HepG2 (cell line): ENCODE data around the gene HSD3B7. TPM values are rescaled to one million over a fixed set of nuclear protein-coding genes. Genes with fewer than 3 reads are reported as not detected.

Source experiments
- AHDC1 ChIP-seq: sonication (generic); formaldehyde crosslinking; IDR thresholded peaks from 2 replicates; pipeline ENCODE4 v1.5.1; 2020; ENCODE audit warnings: mild to moderate bottlenecking, missing genetic modification reagents, borderline replicate concordance
- CCDC6 ChIP-seq: sonication (generic); formaldehyde crosslinking; IDR thresholded peaks from 2 replicates; pipeline ENCODE4 v1.8.1; 2022; ENCODE audit warnings: mild to moderate bottlenecking, missing genetic modification reagents, moderate library complexity
- HMG20B ChIP-seq: conservative IDR thresholded peaks from 2 replicates; pipeline ENCODE4 v1.6.1; 2016; ENCODE audit warnings: missing genetic modification reagents, missing compliant biosample characterization
- HOXD1 ChIP-seq: sonication (generic); formaldehyde crosslinking; IDR thresholded peaks from 2 replicates; pipeline ENCODE4 v1.5.0; 2020; ENCODE audit warnings: missing genetic modification reagents
- KDM3A ChIP-seq: IDR thresholded peaks from 2 replicates; pipeline ENCODE4 v1.6.1; 2018; ENCODE audit warnings: low read depth, missing compliant biosample characterization
- NR3C1 ChIP-seq: sonication (generic); formaldehyde crosslinking; IDR thresholded peaks from 2 replicates; pipeline ENCODE4 v1.4.0; 2020; ENCODE audit warnings: missing genetic modification reagents
- SKI ChIP-seq: fragments of 450-650 bp; IDR thresholded peaks from one replicate; pipeline ENCODE4 v1.6.1; 2018; ENCODE audit warnings: mild to moderate bottlenecking; ENCODE audit not compliant: partially characterized antibody
- SMARCE1 ChIP-seq: fragments of 450-650 bp; IDR thresholded peaks from 2 replicates; pipeline ENCODE4 v1.6.1; 2017; ENCODE audit warnings: borderline replicate concordance
- SRSF4 ChIP-seq: fragments of 200-400 bp; formaldehyde crosslinking; IDR thresholded peaks from one replicate; pipeline ENCODE4 v1.6.1; 2018; ENCODE audit warnings: mild to moderate bottlenecking, low read depth, low read length, moderate library complexity; ENCODE audit not compliant: poor library complexity, severe bottlenecking
- TCF7 ChIP-seq: sonication (generic); IDR thresholded peaks from 2 replicates; pipeline ENCODE4 v1.6.1; 2016; ENCODE audit warnings: antibody characterized with exemption, low read depth
- ZBTB8A ChIP-seq: sonication (generic); formaldehyde crosslinking; IDR thresholded peaks from 2 replicates; pipeline ENCODE4 v1.4.0; 2020; ENCODE audit warnings: mild to moderate bottlenecking, low read depth, missing genetic modification reagents, borderline replicate concordance
- ZFAT ChIP-seq: sonication (generic); formaldehyde crosslinking; conservative IDR thresholded peaks from 2 replicates; pipeline ENCODE4 v1.8.1; 2023; ENCODE audit warnings: missing genetic modification reagents, inconsistent platforms
- ZNF160 ChIP-seq: sonication (generic); formaldehyde crosslinking; IDR thresholded peaks from 2 replicates; pipeline ENCODE4 v1.8.0; 2022; ENCODE audit warnings: mild to moderate bottlenecking, inconsistent platforms, missing genetic modification reagents
- ZNF276 ChIP-seq: sonication (generic); formaldehyde crosslinking; IDR thresholded peaks from 2 replicates; pipeline ENCODE4 v1.4.0; 2020; ENCODE audit warnings: mild to moderate bottlenecking, low read depth, missing genetic modification reagents
- ZNF557 ChIP-seq: sonication (generic); formaldehyde crosslinking; IDR thresholded peaks from 2 replicates; pipeline ENCODE4 v1.4.0; 2020; ENCODE audit warnings: missing genetic modification reagents
- ZNF563 ChIP-seq: sonication (generic); formaldehyde crosslinking; IDR thresholded peaks from 2 replicates; pipeline ENCODE4 v1.8.0; 2022; ENCODE audit warnings: mild to moderate bottlenecking, moderate library complexity, missing genetic modification reagents
- ZNF761 ChIP-seq: sonication (generic); formaldehyde crosslinking; conservative IDR thresholded peaks from 2 replicates; pipeline ENCODE4 v1.4.0; 2020; ENCODE audit warnings: mild to moderate bottlenecking, missing genetic modification reagents
- polyA plus RNA-seq, 8 experiments: library from polyadenylated mRNA; depleted of rRNA in 3 of 8; stranded (reverse) in 7 of 8; unstranded in 1 of 8; fragments of >200 nt; fragmentation: Illumina TruSeq in 4 of 8; extraction: Trizol in 4 of 8; gene quantifications; 2 replicates each; pipeline versions ENCODE4 v1.2.1 to v1.2.3, GENCODE V29; 2011 to 2016; ENCODE audit warnings: low read depth in 4 of 8, missing spikeins in 1 of 8, mixed read lengths in 1 of 8; ENCODE audit not compliant: insufficient read depth in 1 of 8
- total RNA-seq, 5 experiments: library from RNA; depleted of rRNA; stranded (reverse); fragments of >200 nt; fragmentation: Illumina TruSeq; extraction: Trizol; gene quantifications; 2 replicates each; pipeline ENCODE4 v1.2.3, GENCODE V29; 2016; ENCODE audit warnings: low read depth in 1 of 5
- TF ChIP-seq, protein P1 (sequence below): sonication (generic); formaldehyde crosslinking; IDR thresholded peaks from 2 replicates; pipeline ENCODE4 v1.5.0; 2020; ENCODE audit warnings: missing genetic modification reagents
- TF ChIP-seq, protein P2 (sequence below): sonication (generic); formaldehyde crosslinking; IDR thresholded peaks from 2 replicates; pipeline ENCODE4 v1.4.0; 2020; ENCODE audit warnings: mild to moderate bottlenecking, missing genetic modification reagents

The HSD3B7 gene
- total and polyA plus RNA-seq, 2 of the 13 experiments (the other 11 are each of a cell fraction or from before 2014, with no cell fraction given), result 32.9 to 69.7 TPM

GRCh38 chr16:31033709-31034492 is 48.9 kb downstream of the HSD3B7 start (continued):
- TF ChIP-seq AHDC1 (no peak), ZNF160 (CRISPR knock-in tag) (peak; percentile 39; the same call in 1 of the 2 replicates), ZFAT (CRISPR knock-in tag) (no peak), HOXD1 (0 out of 2 replicates have a peak, but pooled peaks have one; percentile 39), SRSF4 (no peak), ZNF276 (CRISPR knock-in tag) (no peak), HMG20B (CRISPR knock-in tag) (no peak), ZNF761 (no peak), SMARCE1 (no peak), NR3C1 (CRISPR knock-in tag) (no peak), ZNF563 (CRISPR knock-in tag) (peak; percentile 78), SKI (no peak), CCDC6 (CRISPR knock-in tag) (peak; percentile 50; the same call in 1 of the 2 replicates), ZBTB8A (CRISPR knock-in tag) (no peak), KDM3A (CRISPR knock-in tag) (peak; percentile 51; the same call in 1 of the 2 replicates), TCF7 (no peak), ZNF557 (0 out of 2 replicates have a peak, but pooled peaks have one; percentile 75)
- TF ChIP-seq, protein P1, sequence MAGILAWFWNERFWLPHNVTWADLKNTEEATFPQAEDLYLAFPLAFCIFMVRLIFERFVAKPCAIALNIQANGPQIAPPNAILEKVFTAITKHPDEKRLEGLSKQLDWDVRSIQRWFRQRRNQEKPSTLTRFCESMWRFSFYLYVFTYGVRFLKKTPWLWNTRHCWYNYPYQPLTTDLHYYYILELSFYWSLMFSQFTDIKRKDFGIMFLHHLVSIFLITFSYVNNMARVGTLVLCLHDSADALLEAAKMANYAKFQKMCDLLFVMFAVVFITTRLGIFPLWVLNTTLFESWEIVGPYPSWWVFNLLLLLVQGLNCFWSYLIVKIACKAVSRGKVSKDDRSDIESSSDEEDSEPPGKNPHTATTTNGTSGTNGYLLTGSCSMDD (CRISPR knock-in tag), result no peak
- TF ChIP-seq, protein P2, sequence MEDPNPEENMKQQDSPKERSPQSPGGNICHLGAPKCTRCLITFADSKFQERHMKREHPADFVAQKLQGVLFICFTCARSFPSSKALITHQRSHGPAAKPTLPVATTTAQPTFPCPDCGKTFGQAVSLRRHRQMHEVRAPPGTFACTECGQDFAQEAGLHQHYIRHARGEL, result peak; percentile 25; the same call in 1 of the 2 replicates
